Measurements from ENCODE around the gene KASH5. TPM values are rescaled to one million over a fixed set of nuclear protein-coding genes. Genes with fewer than 3 reads are reported as not detected.

Gene KASH5
- total and polyA plus RNA-seq, 2 of the 8 experiments (the other 6 are each of a cell fraction or from before 2014, with no cell fraction given) = 0.05 to 0.19 TPM

DNA sequence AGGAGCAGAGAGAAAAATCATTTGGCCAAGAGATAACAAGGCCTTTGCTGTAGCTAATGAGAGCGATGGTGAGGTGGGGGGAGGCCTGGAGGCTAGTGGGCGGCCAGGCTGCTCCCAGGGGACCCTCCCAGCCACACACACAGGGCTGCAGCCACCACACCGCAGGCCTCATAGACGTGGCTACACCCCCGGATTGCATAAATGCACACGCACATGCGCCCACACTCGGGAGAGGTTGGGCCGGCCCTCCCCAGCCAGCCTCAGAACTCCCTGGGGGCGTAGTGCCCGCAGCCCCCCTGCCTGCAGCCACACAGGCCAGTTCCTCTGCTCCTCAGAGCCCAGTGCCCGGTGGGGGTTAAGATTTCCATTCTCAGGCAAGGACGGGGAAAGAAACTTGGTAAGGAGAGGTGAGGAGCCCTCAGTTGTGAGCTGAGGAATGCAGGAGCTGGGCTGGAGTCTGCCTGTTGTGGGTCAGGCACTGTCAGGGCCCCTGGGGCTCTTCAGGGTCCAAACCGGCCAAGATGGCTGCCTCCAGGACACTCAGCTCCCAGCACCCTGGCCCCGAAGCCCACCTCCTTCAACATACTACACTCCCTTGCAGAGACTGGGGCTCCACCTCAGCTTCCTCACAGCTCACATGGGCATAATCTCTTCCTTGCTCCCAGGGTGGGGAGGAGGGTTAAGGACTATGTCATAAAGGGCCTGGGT is 27.2 kb downstream of the KASH5 start:
- 88% methylated on average over 15 of the region's 15 CpGs; no CpG with 5 or more reads in 1 of the 2 experiments for WGBS, 2 experiments (ENCODE audit: extremely low coverage in 1 of 2, insufficient coverage in 1 of 2, insufficient read length in 1 of 2, insufficient replicate concordance in 2 of 2, low coverage in 1 of 2, low lambda C conversion rate in 2 of 2, missing lambda C conversion rate in 1 of 2)
- no peak overlapping the region; the same call in 1 of the 2 replicates for H2BK5ac ChIP-seq (ENCODE audit: low read depth, low read length)
- 0 out of 2 replicates have a peak overlapping the region, but pooled peaks have one; percentile 3 for H2BK12ac ChIP-seq (ENCODE audit: low read depth, low read length)
- peak overlapping the region; percentile 29; the same call in 1 of the 2 replicates for H3K18ac ChIP-seq (ENCODE audit: extremely low read depth, low read length)
- peak overlapping the region; percentile 58; the same call in 1 of the 2 replicates for H4K8ac ChIP-seq (ENCODE audit: extremely low read depth, insufficient read depth, low read length)
- DNase-seq (ENCODE audit: low read depth in 1 of 2, low spot score in 2 of 2) (no peak), FAIRE-seq (no peak)
- peaks cover 0 to 18% (median 11%) of the 10 kb centered on the region in 4 experiments; a peak in 5 of 7 replicates for H3K4me1 ChIP-seq (replicated peaks in 1 of 4; ENCODE audit: control insufficient read depth in 3 of 4, insufficient read depth in 4 of 4, low read length in 3 of 4)
- H3K27me3 ChIP-seq (replicated peaks in 1 of 4; ENCODE audit: control insufficient read depth in 3 of 4, extremely low read depth in 1 of 4, insufficient read depth in 3 of 4, low read length in 3 of 4) = no peaks in the 10 kb centered on the region
- no peaks in the 10 kb centered on the region for H3K36me3 ChIP-seq (ENCODE audit: control insufficient read depth in 2 of 4, insufficient read depth in 4 of 4, low read length in 3 of 4)
- no peak overlapping the region for H3K4me3 ChIP-seq (ENCODE audit: extremely low read depth in 1 of 4, insufficient read depth in 2 of 4, low read depth in 3 of 4, low read length in 4 of 4)
- 0 out of 4 replicates have a peak overlapping the region, but pooled peaks of 1 of the 2 experiments have one; percentile 14 for H3K4me2 ChIP-seq (ENCODE audit: insufficient read depth in 1 of 2, low read depth in 2 of 2, low read length in 2 of 2)
- H3K9ac ChIP-seq (replicated peaks in 1 of 4; ENCODE audit: extremely low read depth in 1 of 4, low read depth in 3 of 4, low read length in 3 of 4) = no peak overlapping the region
- no peaks in the 10 kb centered on the region for H3K9me3 ChIP-seq (ENCODE audit: insufficient read depth in 2 of 2, low read depth in 1 of 2, low read length in 1 of 2)
- no peaks in the 10 kb centered on the region for H3K79me1 ChIP-seq (ENCODE audit: low read depth, low read length)
- H2AK5ac ChIP-seq (ENCODE audit: low read depth, low read length) = no peak overlapping the region
- no peak overlapping the region for H3K56ac ChIP-seq (replicated peaks; ENCODE audit: insufficient read length, low read depth, low read length)
- no peak overlapping the region for H3K27ac ChIP-seq (ENCODE audit: low read depth, low read length)
- no peaks in the 10 kb centered on the region for H4K20me1 ChIP-seq (replicated peaks in 1 of 2; ENCODE audit: control insufficient read depth in 1 of 2, insufficient read depth in 2 of 2, low read length in 2 of 2)
- ChIA-PET POLR2A (ENCODE audit: partially characterized antibody) (interaction anchor here (1.2 to 5.0 kb wide), 6 partner anchors 9 to 274 kb away, joined by 3 to 38 read pairs (median 6); no protein-coding TSS in a partner anchor), CTCF (ENCODE audit: partially characterized antibody) (interaction anchor here (1.1 to 14.7 kb wide), 4 partner anchors 8 to 31 kb away, joined by 3 to 291 read pairs (median 16); partner anchors contain the start of gene GFY)
- H2BK15ac ChIP-seq (ENCODE audit: low read length) = peak overlapping the region; percentile 53; the same call in 1 of the 2 replicates
- no peak overlapping the region for H3K14ac ChIP-seq (ENCODE audit: insufficient read length)
- H3K4ac ChIP-seq (replicated peaks; ENCODE audit: insufficient read length, low read depth, low read length) = peak overlapping the region; percentile 27
- H4K91ac ChIP-seq (replicated peaks; ENCODE audit: insufficient read length, low read length) = no peak overlapping the region
- H2BK20ac ChIP-seq (ENCODE audit: low read length) = no peak overlapping the region
- H3K23me2 ChIP-seq (ENCODE audit: low read depth, low read length) = no peaks in the 10 kb centered on the region
- peak overlapping the region; percentile 5; the same call in 1 of the 2 replicates for H2AFZ ChIP-seq (ENCODE audit: low read length)
- H3K79me2 ChIP-seq (ENCODE audit: control insufficient read depth in 1 of 2, insufficient read depth in 2 of 2, low read length in 2 of 2) = no peaks in the 10 kb centered on the region
- peak overlapping the region; percentile 20 for H4K5ac ChIP-seq (ENCODE audit: insufficient read length, low read depth, low read length)
- no peak overlapping the region for H2BK120ac ChIP-seq (replicated peaks; ENCODE audit: low read depth, low read length)
- no peak overlapping the region for H3K23ac ChIP-seq (ENCODE audit: insufficient read length)
- TF ChIP-seq GABPA (IDR thresholded peaks at IDR 0.05; ENCODE audit: borderline replicate concordance, insufficient read depth, low read length) (no peak), NANOG (IDR thresholded peaks at IDR 0.05; ENCODE audit: insufficient read depth, low read depth, low read length, poor library complexity, severe bottlenecking) (no peak), RBBP5 (IDR thresholded peaks at IDR 0.05; ENCODE audit: borderline replicate concordance, low read depth, low read length) (no peak), MAFK (IDR thresholded peaks at IDR 0.05; ENCODE audit: low read depth, low read length) (no peak), KDM1A (IDR thresholded peaks at IDR 0.05; ENCODE audit: borderline replicate concordance, low read length) (no peak), POLR2A (IDR thresholded peaks at IDR 0.05; ENCODE audit: control extremely low read depth in 1 of 2, low read depth in 2 of 2, low read length in 2 of 2) (no peak), TEAD4 (IDR thresholded peaks at IDR 0.05; ENCODE audit: low read depth, low read length) (no peak), RNF2 (IDR thresholded peaks at IDR 0.05; ENCODE audit: borderline replicate concordance, low read depth, low read length, missing control alignments, poor library complexity, severe bottlenecking) (no peak), CHD2 (IDR thresholded peaks at IDR 0.05; ENCODE audit: low read length) (no peak)
